MCF 10A (cell line): ENCODE data around the gene ADCY7. TPM values are rescaled to one million over a fixed set of nuclear protein-coding genes. Genes with fewer than 3 reads are reported as not detected.
"Not testable (repeated sequence)": the region's sequence is repeated elsewhere in the genome, so short reads cannot be mapped to it uniquely, and the experiment has no call there.

Experiments
- BruUV-seq: library from RNA; stranded (reverse); fragments of 400-500 nt; replicated peaks from 2 replicates; lab custom pipeline; 2021; lab: Mats Ljungman, UMichigan
- CTCF ChIA-PET: fragments of 300-600 bp; sonication (Branson Sonifier 250); formaldehyde crosslinking; extraction: SDS; loops from one replicate; lab custom pipeline; 2021; ENCODE audit warnings: antibody characterized with exemption, inconsistent platforms; lab: Yijun Ruan, JAX
- POLR2A ChIA-PET: fragments of 300-600, 350-650 bp; sonication (Branson Sonifier 250); formaldehyde crosslinking; extraction: SDS; loops from one replicate; lab custom pipeline; 2020; ENCODE audit warnings: antibody characterized with exemption, inconsistent platforms; lab: Yijun Ruan, JAX
- DNase-seq: peaks from one replicate; pipeline ENCODE4 v3.0.0-alpha.2; 2018; ENCODE audit not compliant: unreplicated experiment
- H3K27ac Mint-ChIP-seq: one replicate; pipeline ENCODE4 v1.8.0; 2022; ENCODE audit warnings: mild to moderate bottlenecking, low read depth, mixed read lengths; ENCODE audit not compliant: unreplicated experiment
- H3K27me3 Mint-ChIP-seq: one replicate; pipeline ENCODE4 v1.8.0; 2022; ENCODE audit warnings: mixed read lengths; ENCODE audit not compliant: insufficient read depth, unreplicated experiment
- H3K36me3 Mint-ChIP-seq: one replicate; pipeline ENCODE4 v1.8.0; 2022; ENCODE audit warnings: mild to moderate bottlenecking, moderate library complexity, mixed read lengths; ENCODE audit not compliant: insufficient read depth, unreplicated experiment
- H3K4me1 Mint-ChIP-seq: one replicate; pipeline ENCODE4 v1.8.0; 2022; ENCODE audit warnings: mixed read lengths; ENCODE audit not compliant: insufficient read depth, unreplicated experiment
- H3K4me3 Mint-ChIP-seq: one replicate; pipeline ENCODE4 v1.8.0; 2022; ENCODE audit warnings: mild to moderate bottlenecking, moderate library complexity, mixed read lengths; ENCODE audit not compliant: unreplicated experiment
- H3K9me3 Mint-ChIP-seq: one replicate; pipeline ENCODE4 v1.8.0; 2022; ENCODE audit warnings: mixed read lengths; ENCODE audit not compliant: unreplicated experiment
- intact Hi-C: fragments of 100-400 bp; cut with micrococcal nuclease; formaldehyde crosslinking; loops from 2 replicates; pipeline ENCODE4 v1.14.1; 2022
- total RNA-seq: library from RNA; stranded (reverse); gene quantifications from 2 replicates; pipeline ENCODE4 v1.2.3, GENCODE V29; 2022
- TF ChIP-seq, protein P1 (sequence below): fragments of 200-600 bp; IDR thresholded peaks from one replicate; pipeline ENCODE4 v1.8.0; 2022; ENCODE audit warnings: antibody characterized with exemption, mild to moderate bottlenecking; ENCODE audit not compliant: unreplicated experiment

The ADCY7 gene
- total RNA-seq, 1 experiment from 2014 or later, result 32.9 TPM

DNA sequence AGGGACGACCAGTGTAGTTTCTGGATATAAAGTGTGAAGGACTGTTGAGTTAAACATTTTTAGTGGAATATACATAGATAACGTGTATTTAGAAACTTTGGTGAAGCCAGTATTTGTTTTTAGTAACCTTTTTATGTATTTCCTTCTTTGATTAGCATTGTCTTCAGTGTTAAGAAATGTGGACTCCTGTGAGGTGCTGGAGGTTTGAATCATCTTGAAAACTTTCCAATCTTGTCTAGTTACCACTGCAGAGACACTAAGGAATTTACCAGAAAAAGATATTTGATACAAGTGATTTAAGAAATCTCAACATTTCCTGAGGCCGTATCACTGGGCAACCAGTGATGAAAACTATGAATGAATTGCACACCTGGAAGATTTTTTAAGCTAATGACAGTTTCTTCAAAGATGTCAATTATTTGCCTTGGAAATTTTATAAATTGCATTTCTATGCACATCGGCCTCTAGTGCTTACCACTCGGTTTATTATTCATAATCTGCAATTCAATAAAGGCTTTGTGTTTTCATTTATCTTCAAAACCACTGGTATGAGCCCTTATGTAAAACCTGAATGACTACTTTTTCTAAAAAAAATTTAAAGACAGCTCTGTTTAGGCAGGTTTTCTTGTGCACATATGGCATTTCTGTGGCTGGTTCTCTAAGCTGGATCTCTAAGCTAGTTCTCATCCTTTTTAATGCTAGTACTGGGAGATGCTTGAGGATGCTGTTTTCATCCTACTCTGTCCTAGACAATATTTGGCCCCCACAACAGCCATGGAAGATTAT lies 31.4 kb upstream of the ADCY7 start:
- no peaks in the 10 kb centered on the region for H3K27me3 Mint-ChIP-seq
- ChIA-PET CTCF (interaction anchor here (0.5 to 1.9 kb wide), 3 partner anchors 14 to 210 kb away, joined by 3 to 7 read pairs (median 4); partner anchors contain the start of gene CNEP1R1), POLR2A (no interaction called here)
- H3K4me3 Mint-ChIP-seq, result no peak overlapping the region
- peak; percentile 29 for DNase-seq
- intact Hi-C loops, result no loop called here
- peaks cover 16% of the 10 kb centered on the region for H3K36me3 Mint-ChIP-seq
- TF ChIP-seq, protein P1, sequence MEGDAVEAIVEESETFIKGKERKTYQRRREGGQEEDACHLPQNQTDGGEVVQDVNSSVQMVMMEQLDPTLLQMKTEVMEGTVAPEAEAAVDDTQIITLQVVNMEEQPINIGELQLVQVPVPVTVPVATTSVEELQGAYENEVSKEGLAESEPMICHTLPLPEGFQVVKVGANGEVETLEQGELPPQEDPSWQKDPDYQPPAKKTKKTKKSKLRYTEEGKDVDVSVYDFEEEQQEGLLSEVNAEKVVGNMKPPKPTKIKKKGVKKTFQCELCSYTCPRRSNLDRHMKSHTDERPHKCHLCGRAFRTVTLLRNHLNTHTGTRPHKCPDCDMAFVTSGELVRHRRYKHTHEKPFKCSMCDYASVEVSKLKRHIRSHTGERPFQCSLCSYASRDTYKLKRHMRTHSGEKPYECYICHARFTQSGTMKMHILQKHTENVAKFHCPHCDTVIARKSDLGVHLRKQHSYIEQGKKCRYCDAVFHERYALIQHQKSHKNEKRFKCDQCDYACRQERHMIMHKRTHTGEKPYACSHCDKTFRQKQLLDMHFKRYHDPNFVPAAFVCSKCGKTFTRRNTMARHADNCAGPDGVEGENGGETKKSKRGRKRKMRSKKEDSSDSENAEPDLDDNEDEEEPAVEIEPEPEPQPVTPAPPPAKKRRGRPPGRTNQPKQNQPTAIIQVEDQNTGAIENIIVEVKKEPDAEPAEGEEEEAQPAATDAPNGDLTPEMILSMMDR, result no peak
- peaks cover 5% of the 10 kb centered on the region for H3K4me1 Mint-ChIP-seq
- H3K9me3 Mint-ChIP-seq, result no peaks in the 10 kb centered on the region
- no TSS peak for BruUV-seq
- no peak overlapping the region for H3K27ac Mint-ChIP-seq

DNA sequence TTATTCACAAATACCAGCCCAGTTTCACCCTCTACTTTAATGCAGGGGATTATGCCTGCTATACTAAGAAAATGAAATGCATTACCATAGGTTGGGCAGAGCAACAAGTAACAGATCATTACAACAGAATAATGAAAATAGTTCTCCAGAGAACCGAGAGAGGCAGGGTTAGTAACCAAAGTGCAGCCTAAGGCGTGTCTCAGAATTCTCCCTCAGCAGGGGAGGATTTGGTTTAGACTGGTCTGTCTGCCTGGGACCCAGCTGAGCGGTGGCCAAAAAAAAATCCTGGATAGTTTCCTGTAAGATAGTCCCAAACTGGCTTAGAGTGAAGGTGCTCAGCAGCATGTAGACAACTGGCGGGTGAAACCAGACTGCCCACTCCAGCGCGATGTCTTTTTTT lies 30.8 kb upstream of the ADCY7 start:
- peaks cover 13% of the 10 kb centered on the region for H3K36me3 Mint-ChIP-seq
- ChIA-PET POLR2A (interaction anchor here (1.2 kb wide), 1 partner anchor 10 kb away, joined by 4 read pairs; no protein-coding TSS in a partner anchor), CTCF (interaction anchor here (0.5 to 1.9 kb wide), 3 partner anchors 25 to 210 kb away, joined by 3 to 7 read pairs (median 4); partner anchors contain the start of gene CNEP1R1)
- no peaks in the 10 kb centered on the region for H3K27me3 Mint-ChIP-seq
- H3K4me1 Mint-ChIP-seq, result peaks cover 5% of the 10 kb centered on the region
- no peak overlapping the region for H3K27ac Mint-ChIP-seq
- peak; percentile 40 for DNase-seq
- no TSS peak for BruUV-seq
- TF ChIP-seq, protein P1, result no peak
- H3K9me3 Mint-ChIP-seq, result no peaks in the 10 kb centered on the region
- intact Hi-C loops, result no loop called here
- no peak overlapping the region for H3K4me3 Mint-ChIP-seq

DNA sequence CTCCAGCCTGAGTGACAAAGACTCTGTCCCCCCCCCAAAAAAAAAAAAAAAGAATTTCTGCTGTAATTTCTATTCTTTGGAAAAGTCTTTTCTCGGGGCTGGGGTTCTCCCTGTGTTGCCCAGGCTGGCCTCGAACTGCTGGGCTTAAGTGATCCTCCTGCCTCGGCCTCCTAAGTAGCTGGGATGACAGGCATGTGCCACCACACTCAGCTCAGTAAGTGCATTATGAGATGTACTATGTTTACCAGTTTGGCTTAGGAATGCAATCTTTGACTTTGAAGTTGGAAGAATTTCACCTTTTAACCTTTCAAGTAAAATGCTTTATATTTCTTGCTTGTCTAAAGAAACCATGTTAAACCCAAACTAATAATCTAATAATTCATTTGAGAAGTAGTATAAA lies 28.0 kb upstream of the ADCY7 start:
- Mint-ChIP-seq H3K4me1 (peaks cover 5% of the 10 kb centered on the region), H3K9me3 (no peaks in the 10 kb centered on the region), H3K36me3 (peaks cover 5% of the 10 kb centered on the region), H3K4me3 (no peak overlapping the region), H3K27ac (no peak overlapping the region), H3K27me3 (no peaks in the 10 kb centered on the region)
- no TSS peak for BruUV-seq
- ChIA-PET POLR2A (no interaction called here), CTCF (no interaction called here)
- intact Hi-C loops, result no loop called here
- TF ChIP-seq, protein P1, result no peak
- DNase-seq, result no peak

DNA sequence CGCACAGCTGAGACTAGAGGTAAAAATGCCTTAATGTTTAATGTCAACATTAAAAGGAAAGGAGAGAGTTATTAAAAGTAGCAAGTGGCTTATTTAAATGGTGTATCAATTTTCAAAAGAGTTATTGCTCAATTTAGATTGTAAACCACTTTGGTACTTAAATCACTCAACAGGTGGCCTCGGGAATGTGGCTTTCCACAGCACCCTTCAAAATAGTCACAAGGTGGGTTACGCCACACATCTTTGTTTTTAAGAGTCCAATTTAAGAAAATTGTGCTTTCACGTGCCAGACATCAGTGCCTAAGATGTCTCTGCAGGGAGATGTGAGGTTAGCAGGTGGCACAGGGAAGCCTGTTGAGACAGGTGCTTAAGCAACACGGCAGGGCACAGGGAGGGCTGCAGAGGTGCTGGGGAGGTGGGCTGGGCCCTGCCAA lies 27.5 kb upstream of the ADCY7 start:
- Mint-ChIP-seq H3K4me3 (no peak overlapping the region), H3K36me3 (peaks cover 5% of the 10 kb centered on the region), H3K27me3 (no peaks in the 10 kb centered on the region), H3K9me3 (no peaks in the 10 kb centered on the region), H3K4me1 (peaks cover 3% of the 10 kb centered on the region), H3K27ac (no peak overlapping the region)
- no peak for DNase-seq
- intact Hi-C loops, result no loop called here
- TF ChIP-seq, protein P1, result no peak
- POLR2A ChIA-PET, result no interaction called here
- CTCF ChIA-PET, result interaction anchor here (1.0 kb wide), 1 partner anchor 18 kb away, joined by 6 read pairs; no protein-coding TSS in a partner anchor
- no TSS peak for BruUV-seq

DNA sequence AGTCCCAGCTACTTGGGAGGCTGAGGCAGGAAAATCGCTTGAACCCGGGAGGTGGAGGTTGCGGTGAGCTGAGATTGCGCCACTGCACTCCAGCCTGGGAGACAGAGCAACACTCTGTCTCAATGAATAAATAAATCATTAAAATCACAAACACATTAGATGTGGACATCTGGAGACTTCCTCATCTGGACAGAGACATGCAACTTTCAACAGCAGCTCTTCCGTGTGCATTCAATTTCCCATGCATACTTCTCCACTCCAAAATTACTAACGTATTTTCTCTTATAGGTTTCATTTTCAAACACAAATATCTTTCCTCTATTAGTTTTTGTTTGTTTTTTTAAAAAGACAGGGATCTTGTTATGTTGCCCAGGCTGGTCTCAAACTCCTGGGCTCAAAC lies 23.3 kb upstream of the ADCY7 start:
- H3K27ac Mint-ChIP-seq, BruUV-seq, DNase-seq, H3K4me1 Mint-ChIP-seq, H3K9me3 Mint-ChIP-seq, H3K27me3 Mint-ChIP-seq, H3K36me3 Mint-ChIP-seq, H3K4me3 Mint-ChIP-seq, intact Hi-C loops: not testable (repeated sequence)
- ChIA-PET CTCF (interaction anchor here (0.6 to 0.9 kb wide), 2 partner anchors 21 to 125 kb away, joined by 3 read pairs; no protein-coding TSS in a partner anchor), POLR2A (interaction anchor here (0.9 to 1.5 kb wide), 3 partner anchors 11 to 73 kb away, joined by 3 to 4 read pairs (median 4); no protein-coding TSS in a partner anchor)
